Astrocyte (in vitro differentiated cells and primary cell): ENCODE results near the gene NFS1.

ENCODE experiments used
- CTCF ChIP-seq: IDR thresholded peaks from 2 replicates; pipeline ENCODE4 v1.5.1; 2011; ENCODE audit warnings: low read depth, mild to moderate bottlenecking, inconsistent platforms, low read length, moderate library complexity; ENCODE audit not compliant: insufficient read depth
- EZH2 ChIP-seq: IDR thresholded peaks from 2 replicates; pipeline ENCODE4 v1.6.1; 2012; ENCODE audit warnings: mild to moderate bottlenecking, low read length, inconsistent platforms; ENCODE audit not compliant: insufficient read depth

DNA sequence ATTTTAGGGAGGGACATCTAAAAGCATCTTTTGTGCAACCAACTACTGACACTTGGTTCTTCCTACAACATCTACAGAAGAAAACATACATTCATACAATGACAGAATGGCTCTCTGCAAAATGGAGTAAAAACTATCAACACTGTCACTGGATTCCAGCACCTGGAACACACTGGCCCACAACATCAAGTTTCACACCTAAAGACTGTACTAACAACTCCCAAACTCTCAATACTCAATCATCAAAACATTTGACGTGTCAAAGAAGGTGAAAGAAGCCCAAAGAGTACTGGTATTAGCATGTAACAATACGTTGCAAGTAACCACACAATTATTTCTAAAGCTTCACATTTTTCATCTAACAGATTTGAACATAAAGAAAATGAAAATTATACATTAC, 36.6 kb downstream of the NFS1 start:
- TF ChIP-seq CTCF = no peak
- no peak for TF ChIP-seq EZH2
